ENCODE measurements around the gene SEMA5A. TPM values are rescaled to one million over a fixed set of nuclear protein-coding genes. Genes with fewer than 3 reads are reported as not detected.

The SEMA5A gene
- polyA plus RNA-seq, 3 donors: not detected

- H3K4me2 ChIP-seq (replicated peaks; ENCODE audit: extremely low read depth, low read length, poor library complexity, severe bottlenecking): no peak overlapping the region
- H3K4me3 ChIP-seq (replicated peaks in 1 of 3; ENCODE audit: low read depth in 2 of 3, low read length in 3 of 3): no peak overlapping the region
- no peaks in the 10 kb centered on the region for H3K9me3 ChIP-seq (replicated peaks in 1 of 2; ENCODE audit: control insufficient read depth in 1 of 2, insufficient read depth in 1 of 2, low read length in 2 of 2)
- H3K36me3 ChIP-seq (replicated peaks in 1 of 2; ENCODE audit: control insufficient read depth in 1 of 2, insufficient read depth in 2 of 2, low read length in 2 of 2): no peaks in the 10 kb centered on the region
- Mint-ChIP-seq H3K27me3 (ENCODE audit: low read depth in 3 of 3) (peaks cover 0 to 4% (median 0%) of the 10 kb centered on the region in 3 donors), H3K9me3 (peaks cover 0 to 2% (median 0%) of the 10 kb centered on the region in 7 donors), H3K27ac (no peak overlapping the region), H3K4me3 (no peak overlapping the region), H3K4me1 (no peaks in the 10 kb centered on the region), H3K36me3 (no peaks in the 10 kb centered on the region)
- no peak for DNase-seq
- H3K27ac ChIP-seq (ENCODE audit: low read depth in 1 of 2, low read length in 2 of 2): no peak overlapping the region
- H4K20me1 ChIP-seq (ENCODE audit: insufficient read depth, low read length): no peaks in the 10 kb centered on the region
- H3K27me3 ChIP-seq (ENCODE audit: control insufficient read depth in 2 of 2, insufficient read depth in 2 of 2, low read length in 2 of 2): no peaks in the 10 kb centered on the region
- intact Hi-C loops (cut with micrococcal nuclease): no loop called here
- H2AFZ ChIP-seq (ENCODE audit: insufficient read depth, low read depth, low read length, poor library complexity, severe bottlenecking): no peak overlapping the region
- no peak for TF ChIP-seq CTCF (IDR thresholded peaks at IDR 0.05)
- no CpG with 5 or more reads among the region's 2 CpGs for WGBS (ENCODE audit: insufficient coverage)
- no peaks in the 10 kb centered on the region for H3K79me2 ChIP-seq (ENCODE audit: insufficient read depth, low read length)
- H3K4me1 ChIP-seq (ENCODE audit: control insufficient read depth in 1 of 2, insufficient read depth in 2 of 2, low read length in 2 of 2): no peaks in the 10 kb centered on the region
- no peak overlapping the region for H3K9ac ChIP-seq (ENCODE audit: insufficient read depth, low read length, poor library complexity, severe bottlenecking)
These were observed 306.2 kb downstream of the SEMA5A start for GRCh38 chr5:9239626-9240025.

GRCh38 chr5:9239071-9239470 lies 306.8 kb downstream of the SEMA5A start:
- Histone ChIP-seq H3K4me2 (replicated peaks; ENCODE audit: extremely low read depth, low read length, poor library complexity, severe bottlenecking) (no peak overlapping the region), H3K4me3 (replicated peaks in 1 of 3; ENCODE audit: low read depth in 2 of 3, low read length in 3 of 3) (no peak overlapping the region), H4K20me1 (ENCODE audit: insufficient read depth, low read length) (no peaks in the 10 kb centered on the region), H3K9ac (ENCODE audit: insufficient read depth, low read length, poor library complexity, severe bottlenecking) (no peak overlapping the region), H3K27me3 (ENCODE audit: control insufficient read depth in 2 of 2, insufficient read depth in 2 of 2, low read length in 2 of 2) (no peaks in the 10 kb centered on the region), H3K9me3 (replicated peaks in 1 of 2; ENCODE audit: control insufficient read depth in 1 of 2, insufficient read depth in 1 of 2, low read length in 2 of 2) (no peaks in the 10 kb centered on the region), H3K79me2 (ENCODE audit: insufficient read depth, low read length) (no peaks in the 10 kb centered on the region), H2AFZ (ENCODE audit: insufficient read depth, low read depth, low read length, poor library complexity, severe bottlenecking) (no peak overlapping the region), H3K27ac (ENCODE audit: low read depth in 1 of 2, low read length in 2 of 2) (no peak overlapping the region), H3K4me1 (ENCODE audit: control insufficient read depth in 1 of 2, insufficient read depth in 2 of 2, low read length in 2 of 2) (no peaks in the 10 kb centered on the region), H3K36me3 (replicated peaks in 1 of 2; ENCODE audit: control insufficient read depth in 1 of 2, insufficient read depth in 2 of 2, low read length in 2 of 2) (no peaks in the 10 kb centered on the region)
- no peaks in the 10 kb centered on the region for H3K36me3 Mint-ChIP-seq
- DNase-seq: no peak
- no peak overlapping the region for H3K4me3 Mint-ChIP-seq
- peaks cover 0 to 1% (median under 1%) of the 10 kb centered on the region in 3 donors for H3K27me3 Mint-ChIP-seq (ENCODE audit: low read depth in 3 of 3)
- peaks cover 0 to 2% (median 0%) of the 10 kb centered on the region in 7 donors for H3K9me3 Mint-ChIP-seq
- no peaks in the 10 kb centered on the region for H3K4me1 Mint-ChIP-seq
- no peak overlapping the region for H3K27ac Mint-ChIP-seq
- intact Hi-C loops (cut with micrococcal nuclease): no loop called here
- no peak for TF ChIP-seq CTCF (IDR thresholded peaks at IDR 0.05)
